GM13977 (cell line): ENCODE results near the gene PEDS1.

ENCODE experiments used
- DNase-seq: peaks from one replicate; pipeline ENCODE4 v3.0.0; 2012; ENCODE audit warnings: low spot score
- in situ Hi-C: fragments of 300-500 bp; cut with MboI; formaldehyde crosslinking; loops from one replicate; pipeline ENCODE4 v1.12.0; 2022; ENCODE audit warnings: low sequenced_read_pairs, low pct_unique_long_range_greater_than_20kb, mixed read lengths, inconsistent platforms; ENCODE audit not compliant: unreplicated experiment
- TF ChIP-seq, protein P1 (sequence below): IDR thresholded peaks from 2 replicates; pipeline ENCODE4 v1.5.1; 2012; ENCODE audit warnings: mild to moderate bottlenecking, control low read depth; ENCODE audit not compliant: insufficient read depth; ENCODE audit errors: extremely low read depth, missing control alignments

Gene PEDS1

DNA sequence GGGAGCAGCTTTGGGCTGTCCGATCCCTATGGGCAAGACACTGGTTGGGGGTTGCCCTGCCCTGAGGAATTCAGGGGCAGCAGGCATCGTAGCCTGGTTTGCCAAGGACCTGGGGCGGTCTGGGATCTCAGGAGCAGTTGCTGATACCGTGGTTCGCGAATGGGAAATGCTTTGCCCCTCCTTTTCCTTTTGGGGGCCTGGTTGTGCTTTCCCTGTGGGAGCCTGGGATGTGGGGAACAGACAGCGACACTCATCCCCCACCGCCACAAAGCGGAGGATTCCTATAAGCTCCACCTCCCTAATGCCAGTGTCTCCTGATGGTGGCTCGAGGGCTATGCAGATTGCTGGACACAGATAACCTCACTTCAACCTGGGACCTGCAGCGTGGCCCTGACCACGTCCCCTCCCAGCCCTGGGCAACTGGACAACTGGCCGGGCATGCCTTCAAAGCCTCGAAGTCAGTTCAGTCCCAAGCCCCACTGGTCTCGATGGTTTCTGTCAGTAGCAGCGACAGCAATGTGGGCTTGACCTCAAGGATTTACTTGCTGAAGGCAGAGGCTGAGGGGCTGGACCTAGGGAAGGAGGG is 40.4 kb upstream of the PEDS1 start:
- in situ Hi-C loops: loop anchor here (25.0 kb wide), 1 partner anchor 207 kb away; the partner anchor contains the start of gene SNAI1
- no peak for DNase-seq
- TF ChIP-seq, protein P1, sequence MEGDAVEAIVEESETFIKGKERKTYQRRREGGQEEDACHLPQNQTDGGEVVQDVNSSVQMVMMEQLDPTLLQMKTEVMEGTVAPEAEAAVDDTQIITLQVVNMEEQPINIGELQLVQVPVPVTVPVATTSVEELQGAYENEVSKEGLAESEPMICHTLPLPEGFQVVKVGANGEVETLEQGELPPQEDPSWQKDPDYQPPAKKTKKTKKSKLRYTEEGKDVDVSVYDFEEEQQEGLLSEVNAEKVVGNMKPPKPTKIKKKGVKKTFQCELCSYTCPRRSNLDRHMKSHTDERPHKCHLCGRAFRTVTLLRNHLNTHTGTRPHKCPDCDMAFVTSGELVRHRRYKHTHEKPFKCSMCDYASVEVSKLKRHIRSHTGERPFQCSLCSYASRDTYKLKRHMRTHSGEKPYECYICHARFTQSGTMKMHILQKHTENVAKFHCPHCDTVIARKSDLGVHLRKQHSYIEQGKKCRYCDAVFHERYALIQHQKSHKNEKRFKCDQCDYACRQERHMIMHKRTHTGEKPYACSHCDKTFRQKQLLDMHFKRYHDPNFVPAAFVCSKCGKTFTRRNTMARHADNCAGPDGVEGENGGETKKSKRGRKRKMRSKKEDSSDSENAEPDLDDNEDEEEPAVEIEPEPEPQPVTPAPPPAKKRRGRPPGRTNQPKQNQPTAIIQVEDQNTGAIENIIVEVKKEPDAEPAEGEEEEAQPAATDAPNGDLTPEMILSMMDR: no peak

DNA sequence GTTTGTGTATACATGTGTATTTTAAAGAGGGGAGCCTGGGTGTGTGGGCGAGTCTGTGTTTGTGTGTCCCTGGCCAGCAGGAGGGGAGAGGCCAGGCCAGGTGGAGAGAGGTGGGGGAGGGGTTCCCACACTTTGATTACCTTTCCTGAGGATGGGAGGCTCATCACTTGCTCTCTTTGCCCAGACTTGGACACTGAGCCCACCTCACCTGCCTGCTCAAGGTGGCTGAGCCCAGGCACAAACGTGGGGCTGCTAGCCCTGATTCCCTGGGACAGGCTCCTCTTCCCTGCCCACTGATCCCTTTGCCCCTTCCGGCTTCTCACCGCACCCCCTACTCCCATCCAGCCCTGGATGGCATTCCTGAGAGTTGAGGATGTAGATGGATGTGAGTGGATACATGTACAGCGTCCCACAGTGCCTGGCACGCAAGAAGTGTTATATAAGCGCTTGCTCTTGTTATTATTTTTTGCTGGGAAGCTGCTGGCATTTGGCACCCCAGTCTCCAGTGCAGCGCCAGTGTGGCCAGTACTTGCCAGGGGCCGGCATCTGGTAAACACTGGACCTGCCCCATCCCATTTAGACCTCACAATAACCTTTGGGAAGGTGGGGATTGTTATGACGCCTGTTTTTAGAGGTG is 39.8 kb upstream of the PEDS1 start:
- in situ Hi-C loops: loop anchor here (25.0 kb wide), 1 partner anchor 206 kb away; the partner anchor contains the start of gene SNAI1
- no peak for DNase-seq

DNA sequence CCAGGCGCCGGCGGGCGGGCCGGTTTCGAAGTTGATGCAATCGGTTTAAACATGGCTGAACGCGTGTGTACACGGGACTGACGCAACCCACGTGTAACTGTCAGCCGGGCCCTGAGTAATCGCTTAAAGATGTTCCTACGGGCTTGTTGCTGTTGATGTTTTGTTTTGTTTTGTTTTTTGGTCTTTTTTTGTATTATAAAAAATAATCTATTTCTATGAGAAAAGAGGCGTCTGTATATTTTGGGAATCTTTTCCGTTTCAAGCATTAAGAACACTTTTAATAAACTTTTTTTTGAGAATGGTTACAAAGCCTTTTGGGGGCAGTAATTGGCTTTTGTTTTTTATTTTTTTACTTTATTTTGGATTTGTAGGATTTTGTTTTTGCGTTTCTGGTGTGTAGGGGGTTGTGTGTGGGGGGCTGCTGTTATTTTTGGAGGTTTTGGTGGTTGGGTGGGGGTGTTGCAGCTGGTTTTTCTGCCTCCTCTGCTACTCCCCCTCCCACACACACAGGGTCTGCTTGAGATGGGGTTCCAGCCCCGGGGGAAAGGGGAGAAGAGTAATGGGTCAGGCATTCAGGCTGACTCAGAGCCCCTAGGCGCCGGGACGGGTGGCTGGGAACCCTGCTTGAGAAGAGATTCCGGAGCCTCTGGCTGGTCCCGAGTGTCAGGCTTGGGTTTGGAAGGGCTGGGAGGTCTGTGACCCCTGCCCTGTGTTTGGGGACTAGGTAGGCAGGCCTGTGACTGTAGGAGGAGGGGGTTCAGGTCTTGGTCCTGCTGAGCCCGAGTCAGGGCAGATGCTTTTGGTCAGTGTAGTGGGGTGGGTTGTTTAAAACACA is 39.1 kb upstream of the PEDS1 start:
- TF ChIP-seq, protein P1: no peak
- peak; percentile 90 for DNase-seq
- in situ Hi-C loops: loop anchor here (25.0 kb wide), 1 partner anchor 205 kb away; the partner anchor contains the start of gene SNAI1

More for the DNA sequence above, 39.8 kb upstream of the PEDS1 start:
- TF ChIP-seq, protein P1: no peak

DNA sequence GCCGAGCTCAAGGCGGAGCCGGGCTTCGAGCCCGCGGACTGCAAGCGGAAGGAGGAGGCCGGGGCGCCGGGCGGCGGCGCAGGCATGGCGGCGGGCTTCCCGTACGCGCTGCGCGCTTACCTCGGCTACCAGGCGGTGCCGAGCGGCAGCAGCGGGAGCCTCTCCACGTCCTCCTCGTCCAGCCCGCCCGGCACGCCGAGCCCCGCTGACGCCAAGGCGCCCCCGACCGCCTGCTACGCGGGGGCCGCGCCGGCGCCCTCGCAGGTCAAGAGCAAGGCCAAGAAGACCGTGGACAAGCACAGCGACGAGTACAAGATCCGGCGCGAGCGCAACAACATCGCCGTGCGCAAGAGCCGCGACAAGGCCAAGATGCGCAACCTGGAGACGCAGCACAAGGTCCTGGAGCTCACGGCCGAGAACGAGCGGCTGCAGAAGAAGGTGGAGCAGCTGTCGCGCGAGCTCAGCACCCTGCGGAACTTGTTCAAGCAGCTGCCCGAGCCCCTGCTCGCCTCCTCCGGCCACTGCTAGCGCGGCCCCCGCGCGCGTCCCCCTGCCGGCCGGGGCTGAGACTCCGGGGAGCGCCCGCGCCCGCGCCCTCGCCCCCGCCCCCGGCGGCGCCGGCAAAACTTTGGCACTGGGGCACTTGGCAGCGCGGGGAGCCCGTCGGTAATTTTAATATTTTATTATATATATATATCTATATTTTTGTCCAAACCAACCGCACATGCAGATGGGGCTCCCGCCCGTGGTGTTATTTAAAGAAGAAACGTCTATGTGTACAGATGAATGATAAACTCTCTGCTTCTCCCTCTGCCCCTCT is 38.2 kb upstream of the PEDS1 start:
- TF ChIP-seq, protein P1: peak; percentile 35
- peak; percentile 79 for DNase-seq
- in situ Hi-C loops: loop anchor here (25.0 kb wide), 1 partner anchor 204 kb away; the partner anchor contains the start of gene SNAI1

DNA sequence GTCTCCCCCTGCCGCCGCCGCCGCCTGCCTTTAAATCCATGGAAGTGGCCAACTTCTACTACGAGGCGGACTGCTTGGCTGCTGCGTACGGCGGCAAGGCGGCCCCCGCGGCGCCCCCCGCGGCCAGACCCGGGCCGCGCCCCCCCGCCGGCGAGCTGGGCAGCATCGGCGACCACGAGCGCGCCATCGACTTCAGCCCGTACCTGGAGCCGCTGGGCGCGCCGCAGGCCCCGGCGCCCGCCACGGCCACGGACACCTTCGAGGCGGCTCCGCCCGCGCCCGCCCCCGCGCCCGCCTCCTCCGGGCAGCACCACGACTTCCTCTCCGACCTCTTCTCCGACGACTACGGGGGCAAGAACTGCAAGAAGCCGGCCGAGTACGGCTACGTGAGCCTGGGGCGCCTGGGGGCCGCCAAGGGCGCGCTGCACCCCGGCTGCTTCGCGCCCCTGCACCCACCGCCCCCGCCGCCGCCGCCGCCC is 37.6 kb upstream of the PEDS1 start:
- peak; percentile 69 for DNase-seq
- in situ Hi-C loops: loop anchor here (25.0 kb wide), 1 partner anchor 204 kb away; the partner anchor contains the start of gene SNAI1
- TF ChIP-seq, protein P1: no peak
